SH-SY5Y (cell line): ENCODE data around the gene CCR6.

ENCODE experiments used
- GATA2 ChIP-seq: IDR thresholded peaks from 2 replicates; pipeline ENCODE4 v1.6.1; 2011; ENCODE audit warnings: mild to moderate bottlenecking, low read depth, low read length
- GATA3 ChIP-seq: IDR thresholded peaks from 2 replicates; pipeline ENCODE4 v1.6.1; 2011; ENCODE audit warnings: low read depth, mild to moderate bottlenecking, low read length, moderate library complexity

CCR6 gene

DNA sequence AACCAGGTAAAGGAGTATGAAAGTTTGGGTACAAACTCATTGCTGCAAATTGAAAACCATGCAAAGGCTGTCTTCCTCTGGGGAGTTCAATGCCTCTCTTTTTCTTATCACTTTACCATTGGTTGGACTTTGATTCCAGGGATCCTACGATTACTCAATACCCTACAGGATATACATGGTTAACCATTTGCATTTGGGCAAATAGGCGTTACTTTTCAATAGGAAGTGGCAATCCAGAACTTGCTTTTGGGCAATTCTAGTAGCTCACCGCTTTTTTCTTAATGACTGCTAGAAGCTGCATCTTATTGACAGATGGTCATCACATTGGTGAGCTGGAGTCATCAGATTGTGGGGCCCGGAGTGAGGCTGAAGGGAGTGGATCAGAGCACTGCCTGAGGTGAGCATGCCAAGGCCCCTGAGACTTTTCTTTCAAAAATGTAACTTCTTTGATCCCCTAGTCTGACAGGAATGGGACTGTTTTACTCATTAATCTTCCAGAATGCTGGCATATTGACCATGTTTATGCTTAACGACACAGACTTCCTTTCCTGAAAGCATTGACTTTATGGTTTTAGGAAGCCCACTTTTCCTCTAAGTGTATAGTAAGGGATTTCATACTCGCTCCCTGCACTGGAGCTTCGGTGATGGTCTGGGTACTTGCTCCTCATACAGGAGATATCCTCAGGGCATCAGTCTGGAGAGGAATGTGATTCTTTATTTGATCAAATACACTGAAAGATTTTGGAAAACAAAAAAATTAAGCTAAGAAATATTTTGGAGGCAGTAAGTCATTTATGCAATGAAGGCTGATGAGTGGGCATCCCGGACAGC lies at the start of gene CCR6:
Gene CCR6 (plus strand): TSS at position 270 of the 831 bp plus-strand sequence. CDS start 13,039 bp downstream, outside the sequence.
- no peak for TF ChIP-seq GATA3
- no peak for TF ChIP-seq GATA2

GRCh38 chr6:167073679-167074274 lies 49.1 kb upstream of the CCR6 start:
- no peak for TF ChIP-seq GATA3
- no peak for TF ChIP-seq GATA2

DNA sequence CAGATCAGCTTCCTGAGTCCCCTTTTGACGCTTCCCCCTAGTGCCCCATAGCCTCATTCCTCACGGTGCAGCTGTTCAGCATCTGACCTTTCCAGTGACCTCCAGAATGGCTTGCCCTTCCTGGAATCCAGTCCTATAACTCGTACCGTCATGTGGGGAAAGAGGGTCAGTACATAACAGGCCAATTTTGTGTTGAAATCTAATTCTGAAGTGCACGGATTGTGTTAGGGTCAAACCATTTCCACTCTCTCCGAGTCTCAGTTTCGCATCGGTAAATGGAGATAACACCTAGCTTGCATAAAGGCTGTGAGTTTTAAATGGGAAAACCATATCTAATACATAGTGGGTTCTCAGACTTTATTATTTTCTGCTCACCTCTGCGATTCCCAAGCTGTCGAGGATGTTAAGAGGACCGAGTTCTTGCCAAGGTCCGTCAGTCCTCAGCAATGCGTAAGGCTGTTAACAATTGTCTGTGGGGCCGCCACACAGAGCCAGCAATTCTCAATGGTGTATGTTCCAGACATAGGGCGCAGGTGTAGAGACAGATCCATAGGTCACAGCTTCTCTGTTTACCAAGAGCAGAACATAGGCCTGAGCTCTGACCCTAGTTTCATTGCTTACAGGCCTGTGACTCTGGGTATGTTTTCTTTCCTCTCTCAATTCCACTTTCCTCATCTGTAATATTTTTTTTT lies 45.5 kb upstream of the CCR6 start:
- TF ChIP-seq GATA3 = no peak
- TF ChIP-seq GATA2 = no peak

DNA sequence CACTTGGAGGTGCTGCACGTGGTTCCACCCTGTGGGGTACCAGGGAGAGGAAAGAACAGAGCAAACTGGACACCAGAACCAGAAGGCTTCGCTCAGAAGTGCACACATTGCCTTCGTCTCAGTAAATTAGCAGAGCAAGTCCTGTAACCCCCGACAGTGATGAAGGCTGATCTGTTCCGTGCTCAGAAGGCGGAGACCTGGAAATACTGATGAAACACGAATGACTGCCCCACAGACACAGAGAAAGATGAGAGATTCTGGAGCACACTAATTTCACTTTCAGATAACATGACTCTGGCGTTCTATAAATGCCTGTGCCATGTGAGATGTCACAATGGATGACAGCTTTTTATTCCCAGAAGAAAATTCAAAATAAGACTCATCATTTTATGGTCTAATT lies 44.2 kb upstream of the CCR6 start:
- TF ChIP-seq GATA3 (no peak), GATA2 (no peak)

- TF ChIP-seq GATA2 (no peak), GATA3 (no peak)
These were observed 43.0 kb upstream of the CCR6 start for GRCh38 chr6:167079853-167080297.

DNA sequence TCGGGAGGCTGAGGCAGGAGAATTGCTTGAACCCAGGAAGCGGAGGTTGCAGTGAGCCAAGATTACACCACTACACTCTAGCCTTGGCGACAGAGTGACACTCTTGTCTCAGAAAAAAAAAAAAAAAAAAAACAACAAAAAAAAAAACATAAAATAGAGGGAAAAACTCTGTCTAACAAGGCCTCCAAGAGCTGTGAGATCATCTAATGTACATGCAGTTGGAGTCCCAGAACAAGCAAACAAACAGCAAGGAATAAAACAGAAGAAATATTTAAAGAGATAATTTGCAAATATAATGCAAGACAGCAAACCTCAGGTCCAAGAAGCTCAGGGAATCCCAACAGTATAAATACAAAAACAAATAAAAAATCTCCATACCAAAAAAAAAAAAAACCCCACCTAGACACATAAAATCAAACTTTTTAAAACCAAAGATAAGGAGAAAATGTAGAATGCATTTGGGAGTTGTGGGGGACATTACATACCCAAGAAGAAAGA lies 35.0 kb upstream of the CCR6 start:
- no peak for TF ChIP-seq GATA3
- no peak for TF ChIP-seq GATA2

GRCh38 chr6:167089243-167090142 lies 33.4 kb upstream of the CCR6 start:
- TF ChIP-seq GATA2 = no peak
- TF ChIP-seq GATA3 = no peak

- no peak for TF ChIP-seq GATA3
- TF ChIP-seq GATA2 = no peak
These were observed 32.7 kb upstream of the CCR6 start for GRCh38 chr6:167090171-167090570.

DNA sequence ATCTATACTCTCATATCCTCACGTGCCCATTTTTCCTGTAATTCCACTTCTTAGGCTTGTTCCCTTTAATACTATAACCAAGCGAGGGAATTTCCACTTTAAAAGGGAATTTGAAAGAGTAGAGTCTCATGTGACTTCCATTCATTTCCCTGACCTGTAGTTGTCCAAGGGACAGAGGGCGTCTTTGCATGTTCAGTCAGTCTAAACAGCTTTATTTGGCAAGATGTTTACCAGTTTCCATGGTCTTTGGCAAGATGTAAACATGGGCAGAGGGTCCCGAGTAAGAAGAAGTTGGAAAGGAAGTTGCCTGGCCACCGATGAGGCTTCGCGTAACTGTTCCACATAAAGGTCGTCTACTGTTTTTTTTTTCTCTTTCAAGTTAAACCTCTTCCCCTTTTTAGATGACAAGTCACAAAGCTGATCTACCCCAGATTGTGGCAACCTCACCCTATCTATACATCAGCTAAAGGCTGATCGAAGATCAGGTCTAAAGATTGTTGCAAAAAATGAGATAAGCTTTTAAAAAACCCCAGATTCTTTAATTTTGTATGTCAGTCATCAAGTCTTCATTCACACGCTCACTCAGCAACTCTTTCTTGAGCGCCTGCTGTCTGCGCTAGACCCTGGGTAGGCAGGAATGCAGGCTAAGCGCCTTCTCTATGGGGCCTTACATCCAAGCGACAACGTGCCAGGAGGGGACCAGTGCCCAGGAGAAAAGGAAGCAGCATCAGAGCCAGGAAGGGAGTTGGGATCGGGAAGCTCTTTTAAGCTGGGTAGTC lies 31.7 kb upstream of the CCR6 start:
- no peak for TF ChIP-seq GATA3
- TF ChIP-seq GATA2 = no peak

DNA sequence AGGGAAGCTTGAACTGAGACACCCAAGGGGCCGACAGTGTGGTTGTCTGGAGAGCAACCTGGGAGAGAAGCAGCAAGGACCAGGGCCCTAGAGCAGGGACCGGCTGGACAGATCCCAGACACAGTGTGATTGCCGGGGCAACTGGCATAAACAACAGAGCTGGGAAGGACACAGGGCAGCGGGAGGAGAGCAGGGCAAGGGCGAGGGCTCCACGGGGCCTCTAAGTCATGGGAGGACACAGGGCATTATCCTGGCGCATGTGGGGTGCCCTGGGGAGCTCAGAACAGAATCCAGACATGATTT lies 31.1 kb upstream of the CCR6 start:
- TF ChIP-seq GATA3 (no peak), GATA2 (no peak)

- no peak for TF ChIP-seq GATA3
- no peak for TF ChIP-seq GATA2
These were observed 30.1 kb upstream of the CCR6 start for GRCh38 chr6:167092672-167093339.

DNA sequence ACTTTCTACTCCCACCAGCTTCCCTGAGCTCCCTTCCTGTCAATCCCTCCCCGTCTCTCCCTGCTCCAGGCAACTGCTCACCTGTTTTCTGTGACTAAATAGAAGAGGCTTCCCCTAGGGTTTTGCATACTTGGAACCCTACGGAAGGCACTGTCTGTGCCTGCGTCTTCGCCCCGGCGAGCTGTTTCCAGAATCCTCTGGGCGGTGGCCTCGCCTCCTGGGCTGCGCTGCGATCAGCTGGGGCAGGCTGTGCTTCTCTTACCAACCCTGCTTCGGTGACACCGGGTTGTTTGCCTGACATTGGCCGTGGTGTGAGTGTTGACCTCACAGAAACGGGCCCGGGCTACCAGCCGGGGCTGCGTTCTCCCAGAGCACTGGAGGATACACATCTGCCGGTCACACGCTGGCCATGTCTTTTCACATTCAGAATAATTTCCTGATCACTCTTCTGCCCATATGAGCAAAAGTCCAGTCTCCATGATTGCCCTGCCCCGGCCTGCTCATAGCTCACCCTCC lies 29.4 kb upstream of the CCR6 start:
- no peak for TF ChIP-seq GATA2
- no peak for TF ChIP-seq GATA3
